ENCODE results near the gene FOXD4.
"Not testable (repeated sequence)": the region's sequence is repeated elsewhere in the genome, so short reads cannot be mapped to it uniquely, and the experiment has no call there.

FOXD4 gene

DNA sequence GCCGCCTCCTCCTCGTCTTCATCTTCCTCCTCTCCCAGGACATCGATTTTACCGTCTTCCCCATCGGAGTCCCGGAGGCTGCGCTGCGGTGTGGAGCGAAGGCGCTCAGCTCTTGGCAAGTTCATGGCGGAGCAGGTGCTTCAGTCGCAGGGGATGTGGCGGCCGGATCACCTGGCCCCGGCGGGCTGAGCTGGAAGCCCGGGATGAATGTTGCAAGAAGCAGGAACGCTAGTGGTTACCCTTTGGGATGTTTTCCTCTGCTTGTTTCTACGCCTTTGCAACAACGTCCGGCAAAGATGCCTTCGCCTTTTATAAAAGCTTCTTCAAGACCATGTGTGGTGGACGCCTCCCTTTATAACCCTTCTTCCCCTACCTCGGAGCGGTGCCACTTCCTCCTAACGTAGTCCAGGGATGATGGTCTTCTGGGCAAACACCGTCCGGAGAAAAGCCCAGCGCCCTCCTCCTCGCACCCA lies at the start of gene FOXD4:
Gene FOXD4, minus strand, starts transcription at position 423 of the 473 bp plus-strand sequence. Its CDS starts 298 bp downstream, at position 125.
- not testable (repeated sequence) for DNase-seq (ENCODE audit: low read depth in 2 of 2)

DNA sequence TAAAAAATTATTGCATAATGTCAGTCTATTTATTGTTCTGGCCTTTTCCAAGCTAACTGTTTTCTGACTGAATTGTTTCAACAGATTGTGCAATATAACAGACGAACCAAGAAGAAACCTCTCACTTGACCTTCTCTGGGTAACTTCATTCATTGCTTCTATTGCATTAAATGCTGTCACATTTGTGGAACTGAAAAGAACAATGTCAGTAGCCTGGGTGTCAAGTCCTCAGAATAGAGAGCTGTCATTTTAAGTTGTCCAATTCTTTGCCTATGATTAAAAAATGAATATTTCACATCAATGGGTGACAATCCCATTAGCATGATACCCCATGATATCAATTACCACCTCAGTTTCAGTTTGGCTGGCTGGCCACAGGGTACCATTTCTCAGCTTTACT lies 41.7 kb upstream of the FOXD4 start:
- DNase-seq (ENCODE audit: low read depth in 2 of 2) = not testable (repeated sequence)

DNA sequence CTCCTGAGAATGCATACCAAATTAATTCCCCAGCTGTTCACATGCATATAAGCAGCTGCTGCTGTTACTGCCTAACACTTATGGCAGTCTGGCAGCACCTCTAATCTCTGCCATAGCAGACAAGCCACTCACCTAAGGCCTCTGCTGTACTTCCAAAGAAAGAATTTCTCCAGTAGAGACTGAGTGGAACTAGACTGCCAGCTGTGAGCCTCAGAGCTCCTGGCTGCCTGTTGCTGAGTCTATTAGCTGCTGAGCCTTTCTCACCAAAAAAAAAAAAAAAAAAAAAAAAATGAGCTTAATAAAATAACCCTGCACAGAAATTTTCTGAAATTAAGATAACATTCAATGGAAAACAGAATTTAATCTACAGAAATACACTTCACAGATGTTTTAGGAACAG lies 33.0 kb upstream of the FOXD4 start:
- DNase-seq (ENCODE audit: low read depth in 2 of 2) = not testable (repeated sequence)

DNA sequence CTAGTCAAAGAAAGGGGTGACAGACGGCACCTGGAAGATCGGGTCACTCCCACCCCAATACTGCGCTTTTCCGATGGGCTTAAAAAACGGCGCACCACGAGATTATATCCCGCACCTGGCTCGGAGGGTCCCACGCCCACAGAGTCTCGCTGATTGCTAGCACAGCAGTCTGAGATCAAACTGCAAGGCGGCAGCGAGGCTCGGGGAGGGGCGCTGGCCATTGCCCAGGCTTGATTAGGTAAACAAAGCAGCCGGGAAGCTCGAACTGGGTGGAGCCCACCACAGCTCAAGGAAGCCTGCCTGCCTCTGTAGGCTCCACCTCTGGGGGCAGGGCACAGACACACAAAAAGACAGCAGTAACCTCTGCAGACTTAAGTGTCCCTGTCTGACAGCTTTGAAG lies 21.7 kb upstream of the FOXD4 start:
- DNase-seq (ENCODE audit: low read depth in 2 of 2) = not testable (repeated sequence)

DNA sequence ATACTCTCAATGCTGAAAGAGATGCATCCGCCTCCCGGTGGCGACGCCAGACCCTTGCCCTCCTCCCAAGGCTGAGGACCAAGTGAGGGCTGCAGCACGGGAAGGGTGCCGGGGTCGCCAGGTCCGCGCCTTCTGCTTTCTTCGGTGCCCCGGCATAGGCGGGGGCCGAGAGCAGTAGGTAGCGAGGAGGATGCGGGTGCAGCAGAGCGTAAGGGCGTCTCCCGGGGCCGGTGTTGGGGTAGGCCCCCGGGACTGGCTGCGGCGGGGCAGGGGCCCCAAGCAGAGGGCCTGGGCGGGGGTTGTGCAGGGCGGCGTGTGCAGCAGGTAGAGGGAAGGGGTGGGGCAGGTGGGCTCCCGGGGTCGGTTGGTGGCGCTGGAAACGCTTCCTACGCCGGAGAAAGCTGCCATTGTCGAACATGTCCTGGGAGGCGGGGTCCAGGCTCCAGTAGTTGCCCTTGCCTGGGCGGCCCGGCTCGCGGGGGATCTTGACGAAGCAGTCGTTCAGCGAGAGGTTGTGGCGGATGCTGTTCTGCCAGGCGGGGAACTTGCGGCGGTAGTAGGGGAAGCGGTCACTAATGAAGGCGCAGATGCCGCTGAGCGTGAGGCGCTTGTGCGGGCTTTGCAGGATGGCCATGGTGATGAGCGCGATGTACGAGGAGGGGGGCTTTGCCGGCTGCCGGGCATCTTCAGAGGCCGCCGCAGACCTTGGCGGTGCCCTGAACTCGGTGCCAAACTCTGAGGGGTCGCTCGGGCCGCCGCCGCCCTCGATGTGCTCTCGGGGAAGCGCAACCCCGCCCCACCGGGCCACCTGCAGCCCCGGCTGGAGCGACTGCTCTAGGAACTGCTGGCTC lies 848 bp downstream of the FOXD4 start:
- DNase-seq (ENCODE audit: low read depth in 2 of 2) = not testable (repeated sequence)

DNA sequence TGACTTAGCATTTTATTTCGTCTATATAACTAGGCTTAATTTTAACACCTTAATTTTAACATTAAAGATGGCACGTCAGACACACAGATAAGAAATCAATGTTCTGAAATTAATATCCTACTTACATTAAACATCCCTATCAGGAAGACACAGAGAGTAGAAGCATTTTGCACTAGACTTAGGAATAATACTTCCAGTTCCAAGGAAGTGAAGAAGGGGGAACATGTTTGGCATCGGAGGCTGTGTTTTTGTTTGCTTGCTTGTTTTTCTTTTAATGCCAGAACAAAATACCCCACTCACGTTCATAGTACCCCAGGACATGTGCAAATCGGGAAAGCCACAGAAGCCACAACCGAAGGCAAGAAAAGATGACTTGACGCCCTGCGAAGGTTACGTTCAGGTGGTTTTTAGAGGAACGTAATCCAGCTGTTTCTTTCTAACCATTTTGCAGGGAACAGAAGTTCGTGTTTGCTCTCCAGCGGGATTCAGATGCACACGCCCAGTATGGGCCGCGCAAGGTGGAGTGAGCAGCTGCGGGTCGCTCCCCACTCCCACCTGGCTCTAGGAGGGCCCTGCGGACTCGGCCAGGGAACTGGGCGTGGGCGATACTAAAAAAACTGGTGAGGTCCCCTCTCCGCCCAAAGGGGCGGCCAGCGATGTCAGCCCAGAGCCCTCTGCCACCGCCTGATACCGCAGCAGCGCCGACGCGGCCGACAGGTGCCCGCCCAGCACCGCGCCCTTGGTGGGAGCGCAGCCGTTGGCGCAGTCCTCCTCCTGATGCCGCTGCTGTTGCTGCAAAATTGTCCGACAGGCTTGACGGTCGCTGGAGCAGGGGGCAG lies 1.8 kb downstream of the FOXD4 start:
- DNase-seq (ENCODE audit: low read depth in 2 of 2) = not testable (repeated sequence)

DNA sequence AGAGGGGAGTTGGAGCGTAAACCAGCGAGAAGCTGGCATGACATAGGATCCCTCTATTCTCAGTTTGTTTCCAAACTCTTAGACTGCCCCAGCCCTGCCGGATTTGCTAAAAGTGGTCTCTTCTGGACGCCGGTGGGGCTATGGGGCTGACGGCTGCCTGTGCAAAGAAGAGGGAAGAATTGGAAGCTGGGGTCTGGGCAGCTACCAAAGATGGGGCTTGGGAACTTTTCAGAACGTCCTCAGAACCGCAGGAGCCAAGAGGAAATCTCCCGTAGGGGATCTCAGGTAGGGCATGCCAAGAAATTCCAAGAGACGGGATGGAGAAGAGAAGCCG lies 3.1 kb downstream of the FOXD4 start:
- DNase-seq (ENCODE audit: low read depth in 2 of 2) = not testable (repeated sequence)

DNA sequence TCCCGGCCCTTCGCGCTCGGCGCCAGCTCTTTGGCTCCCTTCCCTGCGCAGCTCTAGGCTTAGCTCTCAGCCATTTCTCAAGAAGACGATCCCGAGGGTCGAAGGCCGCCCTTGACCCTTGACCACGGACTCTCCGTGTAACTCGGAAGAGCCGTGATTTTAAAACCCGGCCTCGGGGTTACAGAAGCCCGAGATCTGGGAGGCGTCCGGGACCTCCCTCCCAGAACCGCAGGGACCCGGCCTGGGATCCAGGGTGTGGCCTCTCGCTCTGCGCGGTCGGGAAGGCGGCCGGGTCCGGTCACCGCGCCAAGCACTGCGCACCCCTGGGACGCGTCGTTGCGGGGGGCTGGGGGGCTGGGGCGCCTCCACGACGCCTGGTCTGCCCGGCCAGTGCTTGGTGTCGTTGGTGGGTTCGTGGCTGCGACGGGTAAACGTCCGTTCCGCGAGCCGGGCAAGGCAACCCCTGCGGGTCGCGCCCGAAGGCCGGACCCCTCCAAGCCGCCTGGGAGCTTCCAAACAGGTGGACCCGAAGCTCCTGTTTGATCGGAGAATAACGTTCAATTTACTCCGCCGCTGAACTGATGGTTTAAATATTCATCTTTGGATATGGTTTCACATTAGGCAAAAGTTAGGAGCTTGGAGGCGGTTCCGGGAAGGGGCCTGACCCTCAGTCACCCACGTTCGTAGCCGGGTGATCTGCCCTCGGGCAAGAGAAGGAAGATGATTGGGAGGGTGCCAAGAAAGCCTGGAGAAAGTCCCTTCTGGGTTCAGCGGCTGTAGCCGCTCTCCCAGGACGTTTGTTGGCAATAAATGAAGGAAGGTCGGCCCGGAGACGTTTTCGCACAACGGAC lies 3.7 kb downstream of the FOXD4 start:
- DNase-seq (ENCODE audit: low read depth in 2 of 2) = not testable (repeated sequence)

DNA sequence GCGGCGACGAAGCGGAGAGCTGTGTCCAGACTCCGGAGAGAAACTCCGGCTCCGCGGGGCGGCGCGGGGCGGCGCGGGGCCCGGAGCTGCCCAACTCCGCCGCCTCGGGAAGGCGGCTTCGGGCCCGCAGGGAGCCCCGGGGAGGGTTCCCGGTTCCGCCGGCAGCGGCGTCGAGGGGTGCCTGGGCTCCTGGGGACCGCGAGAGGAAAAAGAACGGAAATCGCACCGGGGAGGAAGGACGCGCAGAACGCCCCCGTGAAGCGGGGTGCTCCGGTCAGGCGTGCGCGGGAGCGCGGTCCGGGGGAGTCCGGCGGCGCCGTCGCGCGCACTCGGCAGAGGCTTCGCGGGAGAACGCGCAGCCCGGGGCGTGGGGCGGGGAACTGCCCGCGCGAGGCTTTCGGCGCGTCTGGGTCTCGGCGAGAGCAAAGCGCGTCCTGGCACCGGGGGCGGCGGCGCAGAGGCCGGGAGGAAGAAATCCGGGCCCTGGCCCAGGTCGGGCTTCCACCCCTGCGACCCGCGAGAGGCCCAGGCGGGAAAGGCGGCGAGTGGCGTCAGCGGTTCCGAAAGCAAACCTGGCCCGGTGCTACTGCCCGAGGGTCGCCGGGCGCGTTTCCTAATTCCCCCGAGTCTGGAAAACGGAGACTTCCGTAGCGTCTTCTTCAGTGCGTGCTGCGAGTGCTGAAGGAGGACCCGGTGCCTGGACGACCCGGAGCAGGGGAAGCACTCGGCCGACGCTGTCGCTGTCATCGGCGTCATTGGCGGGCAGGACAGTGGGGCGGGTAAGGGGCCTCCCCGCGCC lies 4.5 kb downstream of the FOXD4 start:
- not testable (repeated sequence) for DNase-seq (ENCODE audit: low read depth in 2 of 2)

DNA sequence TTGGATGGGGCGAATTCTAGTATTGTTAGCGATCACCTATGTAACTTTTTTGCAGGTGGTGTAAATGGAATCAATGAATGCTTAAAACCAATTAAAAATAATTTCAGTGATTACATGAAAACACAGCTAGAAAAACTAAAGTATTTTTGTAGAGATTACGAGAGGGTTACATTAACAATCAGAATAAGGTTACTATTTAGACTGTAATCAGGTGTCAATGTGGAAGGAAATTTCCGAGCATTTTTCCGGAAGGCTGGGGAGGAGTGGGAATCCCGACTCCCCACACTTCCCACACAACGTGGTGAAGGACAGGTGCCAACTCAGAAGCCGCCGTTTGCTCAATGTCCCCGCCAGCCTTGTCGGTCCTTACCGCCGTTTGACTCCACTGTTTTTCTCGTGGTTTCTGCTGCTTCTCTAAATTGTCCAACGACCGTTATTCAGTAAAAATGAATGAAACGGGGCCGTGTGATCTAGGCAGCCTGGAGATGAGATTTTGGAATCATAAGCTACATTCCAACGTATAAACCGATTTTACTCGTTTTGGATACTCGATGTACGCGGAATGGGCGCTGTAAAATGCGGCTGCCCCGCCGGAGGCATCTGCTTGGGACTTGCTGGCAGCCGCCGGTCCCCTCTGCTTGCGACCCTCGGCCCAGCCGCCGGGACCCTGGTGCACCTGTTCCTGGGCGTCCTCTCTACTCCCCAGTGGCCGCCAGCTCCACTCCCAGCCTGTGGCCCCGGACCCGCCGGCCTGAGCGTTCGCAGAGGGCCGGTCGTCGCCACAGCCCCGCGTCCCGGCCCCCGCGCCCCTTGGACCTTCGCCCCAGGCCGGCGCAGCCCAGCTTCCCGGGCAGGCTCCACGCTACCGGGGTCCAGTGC lies 5.4 kb downstream of the FOXD4 start:
- not testable (repeated sequence) for DNase-seq (ENCODE audit: low read depth in 2 of 2)

DNA sequence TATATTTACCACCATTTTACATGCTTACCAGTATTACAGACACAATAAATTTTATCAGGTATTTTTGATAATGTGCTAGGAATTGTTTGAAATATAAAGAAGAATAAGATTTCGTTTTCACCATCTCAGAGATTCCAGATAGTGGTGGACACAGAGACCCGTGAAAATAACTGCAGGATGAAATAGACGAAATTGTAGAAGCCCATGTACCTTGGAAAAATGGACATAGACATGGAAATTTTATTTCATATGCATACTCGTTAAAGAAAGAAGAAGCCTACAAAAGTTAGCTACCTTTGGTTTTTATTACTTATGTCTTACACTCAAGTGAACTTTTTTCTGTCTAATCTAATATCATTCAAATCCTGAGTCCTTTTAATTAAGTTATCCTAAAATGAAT lies 7.5 kb downstream of the FOXD4 start:
- DNase-seq (ENCODE audit: low read depth in 2 of 2) = not testable (repeated sequence)

DNA sequence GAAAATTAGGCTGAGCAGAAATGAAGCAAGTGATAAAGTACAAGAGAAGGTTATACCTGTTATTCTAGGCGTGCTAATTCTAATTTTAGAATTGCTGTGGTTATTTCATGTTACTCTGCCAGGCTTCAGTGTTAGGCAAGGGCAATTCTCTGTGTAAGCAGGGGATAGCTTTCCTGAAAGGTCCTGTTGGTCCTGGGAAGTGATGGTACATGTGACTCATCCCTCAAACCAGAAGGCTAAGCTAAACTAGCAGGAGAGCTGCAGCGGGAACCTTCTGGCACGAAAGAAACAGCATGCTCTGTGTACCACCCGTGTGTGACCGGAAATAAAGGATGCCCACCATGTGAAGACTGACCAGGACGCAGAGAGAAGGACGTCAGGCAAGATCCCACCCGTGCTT lies 8.7 kb downstream of the FOXD4 start:
- not testable (repeated sequence) for DNase-seq (ENCODE audit: low read depth in 2 of 2)

DNA sequence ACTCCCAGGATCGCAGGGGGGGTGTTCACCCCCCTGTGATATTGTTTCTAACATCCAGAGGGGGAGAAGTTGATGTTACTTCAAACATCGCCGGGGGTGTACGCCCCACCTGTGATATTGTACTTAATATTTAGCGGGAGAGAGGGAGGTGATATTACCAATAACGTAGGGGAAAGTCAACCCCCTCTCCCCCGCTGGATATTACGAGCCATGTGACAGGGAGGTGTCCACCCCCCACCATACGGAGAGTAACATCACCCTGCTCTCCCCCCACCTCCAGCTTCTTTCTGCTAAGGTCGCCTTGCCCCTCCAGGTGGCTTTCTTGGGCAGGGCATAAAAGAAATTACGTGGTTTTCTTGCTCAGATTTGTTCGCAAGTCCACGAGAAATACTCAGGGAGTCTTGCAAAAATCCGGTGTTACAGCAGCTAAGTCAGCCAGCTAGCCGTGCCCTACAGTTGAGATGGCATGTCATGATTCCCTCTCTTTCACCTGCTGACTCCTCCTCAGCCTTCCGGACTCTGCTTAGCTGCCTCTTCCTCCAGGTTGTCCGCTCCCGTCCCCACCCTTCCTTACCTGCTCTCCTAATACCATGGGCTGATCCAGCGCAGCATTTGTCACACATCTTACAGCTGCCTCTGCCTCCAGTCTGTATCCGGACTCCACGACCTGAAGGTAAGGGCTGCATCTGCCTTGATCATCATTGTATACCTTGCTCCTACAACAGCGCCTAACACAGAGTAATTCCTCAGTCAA lies 9.3 kb downstream of the FOXD4 start:
- DNase-seq (ENCODE audit: low read depth in 2 of 2) = not testable (repeated sequence)

DNA sequence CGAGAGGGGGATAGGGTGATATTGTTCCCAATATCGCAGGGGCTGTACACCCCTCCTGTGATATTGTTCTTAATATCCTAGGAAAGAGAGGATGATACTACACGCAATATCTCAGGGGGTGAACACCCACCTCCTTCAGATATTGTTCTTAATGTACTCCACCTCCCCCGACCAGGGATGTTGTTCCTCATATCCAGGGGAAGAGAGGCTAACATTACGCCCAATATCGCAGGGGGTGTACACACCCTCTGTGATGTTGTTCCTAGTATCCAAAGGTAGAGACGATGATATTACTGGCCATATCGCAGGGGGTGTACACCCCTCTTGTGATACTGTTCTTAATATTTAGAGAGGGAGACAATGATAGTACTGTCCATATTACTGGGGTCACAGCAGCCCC lies 12.2 kb downstream of the FOXD4 start:
- not testable (repeated sequence) for DNase-seq (ENCODE audit: low read depth in 2 of 2)

DNA sequence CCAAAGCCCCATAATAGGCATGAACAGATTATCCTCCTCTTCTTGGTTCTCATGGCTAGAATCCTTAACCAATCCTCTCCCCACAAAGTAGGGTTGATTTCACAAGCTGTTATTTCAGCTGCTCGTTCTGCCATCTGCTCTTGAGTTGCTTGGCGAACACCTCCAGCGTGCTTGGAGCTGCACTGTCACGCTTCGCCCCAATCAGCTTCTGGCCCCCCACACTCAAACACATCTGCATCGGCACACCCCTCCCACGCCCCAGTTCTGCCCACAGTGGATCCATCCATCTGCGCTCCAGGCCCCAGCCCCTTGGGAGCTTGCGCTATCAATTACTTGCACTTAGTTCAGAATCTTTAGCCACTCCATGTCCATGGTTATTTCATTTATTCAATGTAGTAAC lies 17.8 kb downstream of the FOXD4 start:
- DNase-seq (ENCODE audit: low read depth in 2 of 2) = not testable (repeated sequence)

DNA sequence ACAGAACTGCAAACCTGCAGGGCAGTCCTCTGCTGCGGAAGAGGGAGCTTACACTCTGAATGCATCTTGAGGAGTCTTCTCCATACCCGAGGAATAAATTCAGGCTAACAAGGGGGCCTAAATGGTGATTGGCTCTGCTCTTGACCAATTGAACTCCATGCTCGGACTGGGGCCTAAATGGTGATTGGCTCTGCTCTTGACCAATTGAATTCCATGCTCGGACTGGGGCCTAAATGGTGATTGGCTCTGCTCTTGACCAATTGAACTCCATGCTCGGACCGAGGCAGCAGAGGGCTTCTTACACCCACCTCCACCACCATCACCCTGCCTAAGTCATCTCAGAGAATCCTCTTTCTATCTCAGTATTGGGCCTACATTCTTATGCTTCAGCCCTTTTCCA lies 18.4 kb downstream of the FOXD4 start:
- DNase-seq (ENCODE audit: low read depth in 2 of 2) = not testable (repeated sequence)

DNA sequence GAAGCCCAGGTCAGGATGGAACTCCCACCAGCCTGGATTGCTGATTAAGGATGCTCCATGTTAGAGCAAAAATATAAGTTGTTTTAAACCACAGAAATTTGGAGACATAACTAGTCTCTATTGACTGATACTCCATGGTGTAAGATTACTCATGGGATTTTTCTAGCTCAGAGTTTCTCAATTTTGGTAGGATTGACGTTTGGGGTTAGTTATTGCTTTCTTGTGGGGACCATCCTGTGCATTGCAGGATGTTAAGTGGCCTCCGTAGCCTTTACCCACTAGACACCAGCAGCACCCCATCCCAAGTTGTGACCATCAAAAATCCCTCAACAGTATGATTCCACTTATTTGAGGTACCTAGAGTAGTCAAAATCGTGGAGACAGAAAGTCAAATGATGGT lies 19.4 kb downstream of the FOXD4 start:
- not testable (repeated sequence) for DNase-seq (ENCODE audit: low read depth in 2 of 2)

DNA sequence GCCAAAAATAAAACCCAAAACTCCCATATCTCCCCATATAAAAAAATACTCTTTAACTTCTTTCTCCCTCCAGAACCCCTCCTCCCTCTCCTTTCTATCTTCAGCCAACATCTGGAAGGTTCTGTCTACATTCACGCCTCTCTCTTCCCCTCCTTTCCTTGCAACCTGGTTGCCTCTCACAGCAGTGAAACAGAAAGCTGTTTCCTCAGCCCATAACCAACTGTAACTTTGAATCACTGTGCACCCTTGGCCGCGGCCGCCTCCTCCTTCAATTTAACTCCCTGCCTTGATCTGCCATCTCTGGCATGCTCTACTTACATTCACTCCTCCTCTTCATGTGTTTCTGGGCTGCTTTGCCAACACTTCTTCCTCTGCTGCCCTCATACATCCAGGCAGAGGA lies 23.2 kb downstream of the FOXD4 start:
- DNase-seq (ENCODE audit: low read depth in 2 of 2) = not testable (repeated sequence)

DNA sequence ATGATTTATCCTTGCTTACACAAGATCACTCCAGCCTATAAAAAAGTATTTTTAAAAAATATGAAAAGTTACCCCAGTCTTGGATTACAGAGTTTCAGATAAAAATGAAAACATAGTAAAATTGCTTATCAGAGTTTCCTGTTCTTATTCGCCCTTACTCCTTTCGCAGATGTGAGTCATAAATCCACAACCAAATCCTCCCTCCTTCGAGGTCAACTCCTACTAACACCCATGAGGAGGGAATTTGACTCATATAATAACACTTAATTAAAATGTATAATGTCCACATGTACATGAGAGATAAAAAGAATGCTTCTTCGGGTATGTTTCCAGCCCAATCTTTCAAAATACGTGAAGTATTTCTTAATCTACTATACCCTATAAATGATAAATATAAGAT lies 23.9 kb downstream of the FOXD4 start:
- DNase-seq (ENCODE audit: low read depth in 2 of 2) = not testable (repeated sequence)

Measured in fibroblast of skin of left biceps (primary cell).